ENCODE data around the gene CCL26.

The CCL26 gene

GRCh38 chr7:75740846-75741497 lies 31.0 kb downstream of the CCL26 start:
- H3K27me3 ChIP-seq (ENCODE audit: insufficient read depth, low read length, poor library complexity) = no peaks in the 10 kb centered on the region
- H3K4me1 ChIP-seq (ENCODE audit: control insufficient read depth, low read depth, low read length) = peaks cover 2% of the 10 kb centered on the region
- H3K4me2 ChIP-seq (ENCODE audit: low read length) = no peak overlapping the region
- WGBS (ENCODE audit: extremely low coverage, insufficient coverage, low lambda C conversion rate) = no CpG with 5 or more reads among the region's 13 CpGs
- H4K5ac ChIP-seq (ENCODE audit: low read length) = no peak overlapping the region
- no peak overlapping the region for H3K4ac ChIP-seq (ENCODE audit: low read depth, low read length)
- no peak overlapping the region for H3K4me3 ChIP-seq (ENCODE audit: low read length)
- H3K27ac ChIP-seq (ENCODE audit: low read depth, low read length) = no peak overlapping the region
- no peak overlapping the region for H4K8ac ChIP-seq (ENCODE audit: low read depth, low read length)
- H3K23ac ChIP-seq (ENCODE audit: low read length) = no peak overlapping the region
- no peak overlapping the region for H3K9ac ChIP-seq (ENCODE audit: low read length)
- H2BK120ac ChIP-seq (ENCODE audit: low read depth, low read length) = no peak overlapping the region
- H3K36me3 ChIP-seq (ENCODE audit: control insufficient read depth, insufficient read depth, low read length) = no peaks in the 10 kb centered on the region
- peak; percentile 28 for DNase-seq
- H3K56ac ChIP-seq (ENCODE audit: low read length) = no peak overlapping the region
- H2AK5ac ChIP-seq (ENCODE audit: low read length) = no peak overlapping the region
- H3K79me1 ChIP-seq (ENCODE audit: low read length) = no peaks in the 10 kb centered on the region
- no peak overlapping the region for H2BK5ac ChIP-seq (ENCODE audit: low read length)
- H2BK15ac ChIP-seq (replicated peaks; ENCODE audit: low read depth) = no peak overlapping the region
- H3K79me2 ChIP-seq (ENCODE audit: control insufficient read depth, insufficient read depth, low read length) = no peaks in the 10 kb centered on the region
- H3K18ac ChIP-seq (ENCODE audit: low read length) = no peak overlapping the region

GRCh38 chr7:75739796-75740672 lies 32.0 kb downstream of the CCL26 start:
- Histone ChIP-seq H3K27me3 (ENCODE audit: insufficient read depth, low read length, poor library complexity) (no peaks in the 10 kb centered on the region), H3K56ac (ENCODE audit: low read length) (peak overlapping the region; percentile 85), H3K36me3 (ENCODE audit: control insufficient read depth, insufficient read depth, low read length) (no peaks in the 10 kb centered on the region), H3K79me2 (ENCODE audit: control insufficient read depth, insufficient read depth, low read length) (no peaks in the 10 kb centered on the region), H2BK5ac (ENCODE audit: low read length) (no peak overlapping the region), H4K5ac (ENCODE audit: low read length) (no peak overlapping the region), H3K4ac (ENCODE audit: low read depth, low read length) (no peak overlapping the region), H3K4me2 (ENCODE audit: low read length) (peak overlapping the region; percentile 78), H3K23ac (ENCODE audit: low read length) (no peak overlapping the region), H3K4me3 (ENCODE audit: low read length) (peak overlapping the region; percentile 60), H4K8ac (ENCODE audit: low read depth, low read length) (no peak overlapping the region), H3K9ac (ENCODE audit: low read length) (peak overlapping the region; percentile 66), H3K18ac (ENCODE audit: low read length) (peak overlapping the region; percentile 91), H3K27ac (ENCODE audit: low read depth, low read length) (no peak overlapping the region), H3K79me1 (ENCODE audit: low read length) (no peaks in the 10 kb centered on the region), H2AK5ac (ENCODE audit: low read length) (no peak overlapping the region), H2BK15ac (replicated peaks; ENCODE audit: low read depth) (no peak overlapping the region), H3K4me1 (ENCODE audit: control insufficient read depth, low read depth, low read length) (peaks cover 2% of the 10 kb centered on the region), H2BK120ac (ENCODE audit: low read depth, low read length) (no peak overlapping the region)
- DNase-seq = peak; percentile 81
- no CpG with 5 or more reads among the region's 26 CpGs for WGBS (ENCODE audit: extremely low coverage, insufficient coverage, low lambda C conversion rate)

GRCh38 chr7:75738975-75739795 lies 32.8 kb downstream of the CCL26 start:
- H2BK15ac ChIP-seq (replicated peaks; ENCODE audit: low read depth) = no peak overlapping the region
- no peak overlapping the region for H4K8ac ChIP-seq (ENCODE audit: low read depth, low read length)
- H3K27ac ChIP-seq (ENCODE audit: low read depth, low read length) = no peak overlapping the region
- H3K9ac ChIP-seq (ENCODE audit: low read length) = peak overlapping the region; percentile 66
- H3K23ac ChIP-seq (ENCODE audit: low read length) = no peak overlapping the region
- H3K79me1 ChIP-seq (ENCODE audit: low read length) = no peaks in the 10 kb centered on the region
- no CpG with 5 or more reads among the region's 89 CpGs for WGBS (ENCODE audit: extremely low coverage, insufficient coverage, low lambda C conversion rate)
- no peak overlapping the region for H2AK5ac ChIP-seq (ENCODE audit: low read length)
- no peak overlapping the region for H3K4ac ChIP-seq (ENCODE audit: low read depth, low read length)
- H3K36me3 ChIP-seq (ENCODE audit: control insufficient read depth, insufficient read depth, low read length) = no peaks in the 10 kb centered on the region
- H3K4me1 ChIP-seq (ENCODE audit: control insufficient read depth, low read depth, low read length) = peaks cover 2% of the 10 kb centered on the region
- H2BK5ac ChIP-seq (ENCODE audit: low read length) = no peak overlapping the region
- no peaks in the 10 kb centered on the region for H3K79me2 ChIP-seq (ENCODE audit: control insufficient read depth, insufficient read depth, low read length)
- peak overlapping the region; percentile 91 for H3K18ac ChIP-seq (ENCODE audit: low read length)
- peak; percentile 99 for DNase-seq
- H3K4me3 ChIP-seq (ENCODE audit: low read length) = peak overlapping the region; percentile 62
- peak overlapping the region; percentile 85 for H3K56ac ChIP-seq (ENCODE audit: low read length)
- peak overlapping the region; percentile 78 for H3K4me2 ChIP-seq (ENCODE audit: low read length)
- H3K27me3 ChIP-seq (ENCODE audit: insufficient read depth, low read length, poor library complexity) = no peaks in the 10 kb centered on the region
- no peak overlapping the region for H2BK120ac ChIP-seq (ENCODE audit: low read depth, low read length)
- no peak overlapping the region for H4K5ac ChIP-seq (ENCODE audit: low read length)

- Histone ChIP-seq H3K4me2 (ENCODE audit: low read length) (peak within 1 kb of the TSS; percentile 78), H3K56ac (ENCODE audit: low read length) (peak within 1 kb of the TSS; percentile 92), H4K8ac (ENCODE audit: low read depth, low read length) (no peak within 1 kb of the TSS), H3K4me3 (ENCODE audit: low read length) (peak within 1 kb of the TSS; percentile 62), H2BK120ac (ENCODE audit: low read depth, low read length) (no peak within 1 kb of the TSS), H3K4me1 (ENCODE audit: control insufficient read depth, low read depth, low read length) (peaks cover 2% of the 10 kb centered on the region), H2BK5ac (ENCODE audit: low read length) (no peak within 1 kb of the TSS), H2AK5ac (ENCODE audit: low read length) (no peak within 1 kb of the TSS), H3K27me3 (ENCODE audit: insufficient read depth, low read length, poor library complexity) (no peaks in the 10 kb centered on the region), H4K5ac (ENCODE audit: low read length) (no peak within 1 kb of the TSS), H3K79me2 (ENCODE audit: control insufficient read depth, insufficient read depth, low read length) (no peaks in the 10 kb centered on the region), H3K9ac (ENCODE audit: low read length) (peak within 1 kb of the TSS; percentile 79), H3K79me1 (ENCODE audit: low read length) (no peaks in the 10 kb centered on the region), H3K23ac (ENCODE audit: low read length) (no peak within 1 kb of the TSS), H3K18ac (ENCODE audit: low read length) (peak within 1 kb of the TSS; percentile 91), H3K27ac (ENCODE audit: low read depth, low read length) (no peak within 1 kb of the TSS), H2BK15ac (replicated peaks; ENCODE audit: low read depth) (no peak within 1 kb of the TSS), H3K36me3 (ENCODE audit: control insufficient read depth, insufficient read depth, low read length) (no peaks in the 10 kb centered on the region), H3K4ac (ENCODE audit: low read depth, low read length) (no peak within 1 kb of the TSS)
- WGBS (ENCODE audit: extremely low coverage, insufficient coverage, low lambda C conversion rate) = no CpG with 5 or more reads among the region's 30 CpGs
- no peak for DNase-seq
Observed at GRCh38 chr7:75738604-75738974, 33.4 kb downstream of the CCL26 start, which contains the start of gene HIP1. Gene HIP1, minus strand, starts transcription at chr7:75738941. Its CDS starts 21 bp downstream, at chr7:75738920.

GRCh38 chr7:75737856-75738603 lies 34.0 kb downstream of the CCL26 start:
- Histone ChIP-seq H3K18ac (ENCODE audit: low read length) (no peak overlapping the region), H3K56ac (ENCODE audit: low read length) (peak overlapping the region; percentile 92), H3K4me2 (ENCODE audit: low read length) (peak overlapping the region; percentile 62), H2BK15ac (replicated peaks; ENCODE audit: low read depth) (no peak overlapping the region), H3K23ac (ENCODE audit: low read length) (no peak overlapping the region), H3K4ac (ENCODE audit: low read depth, low read length) (no peak overlapping the region), H2BK120ac (ENCODE audit: low read depth, low read length) (no peak overlapping the region), H2BK5ac (ENCODE audit: low read length) (no peak overlapping the region), H3K9ac (ENCODE audit: low read length) (peak overlapping the region; percentile 79), H4K8ac (ENCODE audit: low read depth, low read length) (no peak overlapping the region), H3K79me2 (ENCODE audit: control insufficient read depth, insufficient read depth, low read length) (no peaks in the 10 kb centered on the region), H3K4me3 (ENCODE audit: low read length) (peak overlapping the region; percentile 62), H3K79me1 (ENCODE audit: low read length) (no peaks in the 10 kb centered on the region), H3K27me3 (ENCODE audit: insufficient read depth, low read length, poor library complexity) (no peaks in the 10 kb centered on the region), H3K36me3 (ENCODE audit: control insufficient read depth, insufficient read depth, low read length) (no peaks in the 10 kb centered on the region), H3K4me1 (ENCODE audit: control insufficient read depth, low read depth, low read length) (peaks cover 2% of the 10 kb centered on the region), H2AK5ac (ENCODE audit: low read length) (no peak overlapping the region), H4K5ac (ENCODE audit: low read length) (no peak overlapping the region), H3K27ac (ENCODE audit: low read depth, low read length) (no peak overlapping the region)
- peak; percentile 29 for DNase-seq
- no CpG with 5 or more reads among the region's 18 CpGs for WGBS (ENCODE audit: extremely low coverage, insufficient coverage, low lambda C conversion rate)
